Measurements from ENCODE around the gene IFI16. TPM values are rescaled to one million over a fixed set of nuclear protein-coding genes. Genes with fewer than 3 reads are reported as not detected.
"Not testable (repeated sequence)": the region's sequence is repeated elsewhere in the genome, so short reads cannot be mapped to it uniquely, and the experiment has no call there.

Gene IFI16
- total RNA-seq, 4 donors from 2014 or later, result 11.1 to 36.5 (median 17.9) TPM

DNA sequence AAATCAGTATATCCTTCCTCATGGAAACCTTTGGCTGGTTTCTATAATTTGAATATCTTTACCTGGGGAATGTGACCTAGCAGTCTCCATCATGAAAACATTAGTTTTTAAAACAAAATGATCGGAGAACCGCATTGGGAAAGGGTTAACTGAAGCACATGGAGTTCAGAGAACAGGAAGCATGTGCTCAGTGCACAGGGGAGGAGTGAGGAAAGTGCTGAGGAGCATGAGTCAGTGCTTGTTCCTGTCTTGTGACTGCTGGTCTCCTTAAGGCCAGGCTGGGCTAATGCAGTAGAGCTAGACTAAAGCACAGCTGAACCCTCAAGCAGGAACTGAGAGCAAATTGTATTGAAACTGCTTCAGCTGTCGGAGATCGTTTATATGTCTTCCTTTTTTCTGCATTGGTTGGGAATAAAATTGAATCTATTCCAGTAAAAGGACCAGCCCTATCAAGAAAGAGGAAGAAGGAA is 5.8 kb downstream of the IFI16 start:
- Histone ChIP-seq H3K4me1 (peaks cover 0 to 56% (median 2%) of the 10 kb centered on the region in 4 donors), H3K9me3 (no peaks in the 10 kb centered on the region), H3K4me3 (no peak overlapping the region), H3K36me3 (peaks cover 0 to 29% (median 3%) of the 10 kb centered on the region in 4 donors), H3K27me3 (no peaks in the 10 kb centered on the region), H3K27ac (peak overlapping the region; percentile 25 to 90 (median 63))
- 52 to 58% methylated on average over 4 of the region's 4 CpGs for WGBS, 2 donors (ENCODE audit: low coverage in 1 of 2)
- in situ Hi-C loops (cut with MboI; ENCODE audit: low pct_ligation_motif_present in 1 of 4, low pct_unique_long_range_greater_than_20kb in 1 of 4, low sequenced_read_pairs in 3 of 4) (no loop called here), intact Hi-C loops (cut with DNase I; ENCODE audit: low total_unique reads) (no loop called here)
- TF ChIP-seq POLR2AphosphoS5 (IDR thresholded peaks at IDR 0.05) (peak; percentile 46 to 67 (median 66)), EP300 (IDR thresholded peaks at IDR 0.05; ENCODE audit: low read depth) (no peak), POLR2A (IDR thresholded peaks at IDR 0.05) (no peak), CTCF (IDR thresholded peaks at IDR 0.05) (no peak)
- peak; percentile 67 for DNase-seq

GRCh38 chr1:159023723-159024122 is 14.0 kb downstream of the IFI16 start:
- TF ChIP-seq EP300 (IDR thresholded peaks at IDR 0.05; ENCODE audit: low read depth) (no peak), CTCF (IDR thresholded peaks at IDR 0.05) (no peak), POLR2AphosphoS5 (IDR thresholded peaks at IDR 0.05) (no peak), POLR2A (IDR thresholded peaks at IDR 0.05) (no peak)
- Histone ChIP-seq H3K27me3 (no peaks in the 10 kb centered on the region), H3K36me3 (peaks cover 0 to 5% (median 0%) of the 10 kb centered on the region in 4 donors), H3K4me1 (peaks cover 0 to 14% (median 0%) of the 10 kb centered on the region in 4 donors), H3K9me3 (no peaks in the 10 kb centered on the region), H3K27ac (no peak overlapping the region), H3K4me3 (no peak overlapping the region)
- no peak for DNase-seq
- intact Hi-C loops (cut with DNase I; ENCODE audit: low total_unique reads) (no loop called here), in situ Hi-C loops (cut with MboI; ENCODE audit: low pct_ligation_motif_present in 1 of 4, low pct_unique_long_range_greater_than_20kb in 1 of 4, low sequenced_read_pairs in 3 of 4) (no loop called here)
- WGBS, 2 donors (ENCODE audit: low coverage in 1 of 2), result 90 to 100% methylated on average over 4 to 10 of the region's 10 CpGs

DNA sequence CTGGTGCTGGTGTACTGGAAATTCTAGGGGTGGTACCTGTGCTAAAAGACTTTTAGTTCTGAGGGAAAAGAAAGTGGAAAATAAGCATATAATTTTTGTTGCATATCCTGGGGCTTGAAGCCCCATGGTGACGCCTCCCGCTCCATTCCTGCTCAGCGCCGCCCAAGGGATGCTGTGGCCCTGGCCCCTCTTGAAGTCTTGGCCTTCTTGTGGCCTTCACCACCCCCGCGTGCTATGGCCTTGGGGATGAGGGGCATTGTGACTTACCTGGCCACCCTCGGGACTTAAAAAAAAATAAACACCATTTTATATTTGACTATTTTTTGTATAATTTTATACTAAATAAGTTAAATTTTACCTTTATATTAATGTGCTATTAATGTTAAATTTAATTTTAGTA is 15.3 kb downstream of the IFI16 start:
- H3K4me3 ChIP-seq, result no peak overlapping the region
- peaks cover 0 to 10% (median 0%) of the 10 kb centered on the region in 4 donors for H3K4me1 ChIP-seq
- no peaks in the 10 kb centered on the region for H3K27me3 ChIP-seq
- 97 to 100% methylated on average over 7 of the region's 7 CpGs for WGBS, 2 donors (ENCODE audit: low coverage in 1 of 2)
- in situ Hi-C loops (cut with MboI; ENCODE audit: low pct_ligation_motif_present in 1 of 4, low pct_unique_long_range_greater_than_20kb in 1 of 4, low sequenced_read_pairs in 3 of 4), result no loop called here
- H3K36me3 ChIP-seq, result no peaks in the 10 kb centered on the region
- H3K9me3 ChIP-seq, result no peaks in the 10 kb centered on the region
- TF ChIP-seq POLR2A (IDR thresholded peaks at IDR 0.05) (no peak), CTCF (IDR thresholded peaks at IDR 0.05) (no peak), EP300 (IDR thresholded peaks at IDR 0.05; ENCODE audit: low read depth) (no peak), POLR2AphosphoS5 (IDR thresholded peaks at IDR 0.05) (no peak)
- intact Hi-C loops (cut with DNase I; ENCODE audit: low total_unique reads), result no loop called here
- H3K27ac ChIP-seq, result no peak overlapping the region
- no peak for DNase-seq

- H3K36me3 ChIP-seq; in situ Hi-C loops (cut with MboI; ENCODE audit: low pct_ligation_motif_present in 1 of 4, low pct_unique_long_range_greater_than_20kb in 1 of 4, low sequenced_read_pairs in 3 of 4): not testable (repeated sequence)
- WGBS, 2 donors (ENCODE audit: low coverage in 1 of 2), result 71 to 80% methylated on average over 1 to 2 of the region's 2 CpGs
These were observed 17.1 kb downstream of the IFI16 start for GRCh38 chr1:159026841-159027240.

GRCh38 chr1:159030311-159030710 is 20.6 kb downstream of the IFI16 start:
- H3K4me1 ChIP-seq, result peaks cover 0 to 4% (median 0%) of the 10 kb centered on the region in 4 donors
- no peak overlapping the region for H3K4me3 ChIP-seq
- H3K36me3 ChIP-seq, result peaks cover 0 to 31% (median 5%) of the 10 kb centered on the region in 4 donors
- intact Hi-C loops (cut with DNase I; ENCODE audit: low total_unique reads), result no loop called here
- no peaks in the 10 kb centered on the region for H3K9me3 ChIP-seq
- DNase-seq, result no peak
- no peaks in the 10 kb centered on the region for H3K27me3 ChIP-seq
- 87% methylated on average over 1 of the region's 1 CpG; no CpG with 5 or more reads in 1 of the 2 donors for WGBS, 2 donors (ENCODE audit: low coverage in 1 of 2)
- H3K27ac ChIP-seq, result no peak overlapping the region
- no peak for TF ChIP-seq EP300 (IDR thresholded peaks at IDR 0.05; ENCODE audit: low read depth)
- TF ChIP-seq POLR2A (IDR thresholded peaks at IDR 0.05), result no peak
- TF ChIP-seq CTCF (IDR thresholded peaks at IDR 0.05), result no peak
- TF ChIP-seq POLR2AphosphoS5 (IDR thresholded peaks at IDR 0.05), result no peak
- in situ Hi-C loops (cut with MboI; ENCODE audit: low pct_ligation_motif_present in 1 of 4, low pct_unique_long_range_greater_than_20kb in 1 of 4, low sequenced_read_pairs in 3 of 4), result no loop called here

More at GRCh38 chr1:159026841-159027240, 17.1 kb downstream of the IFI16 start:
- H3K27me3 ChIP-seq; H3K27ac ChIP-seq; intact Hi-C loops (cut with DNase I; ENCODE audit: low total_unique reads); DNase-seq; H3K4me3 ChIP-seq; H3K9me3 ChIP-seq: not testable (repeated sequence)
- peaks cover 0 to 10% (median 0%) of the 10 kb centered on the region in 4 donors for H3K4me1 ChIP-seq
